Measurements from ENCODE around the gene SBNO2.

Gene SBNO2

DNA sequence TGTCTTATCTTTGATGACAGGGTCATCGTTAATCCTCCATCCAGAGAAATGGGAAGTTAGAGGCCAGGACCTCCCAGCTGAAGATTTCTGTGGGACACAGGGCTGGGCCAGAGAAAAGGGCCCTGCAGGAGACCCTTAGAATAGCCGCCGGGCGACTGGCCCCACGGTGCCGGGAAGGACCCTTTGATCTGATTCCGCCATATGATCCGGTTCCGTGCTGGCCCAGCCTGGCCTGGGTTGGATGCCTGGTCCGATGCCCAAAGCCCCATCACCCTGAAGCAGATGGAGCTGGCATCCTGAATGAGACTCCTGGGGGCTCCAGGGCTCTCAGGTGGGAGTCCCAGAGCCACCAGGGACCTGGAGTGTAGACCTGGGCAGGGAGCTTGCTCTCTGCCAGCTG, 25.5 kb upstream of the SBNO2 start:
- no peak overlapping the region for H3K4me3 ChIP-seq (ENCODE audit: low read length)
- H3K36me3 ChIP-seq (ENCODE audit: control insufficient read depth, low read depth, low read length), result no peaks in the 10 kb centered on the region
- H3K9me3 ChIP-seq (ENCODE audit: control insufficient read depth, low read depth, low read length), result no peaks in the 10 kb centered on the region

DNA sequence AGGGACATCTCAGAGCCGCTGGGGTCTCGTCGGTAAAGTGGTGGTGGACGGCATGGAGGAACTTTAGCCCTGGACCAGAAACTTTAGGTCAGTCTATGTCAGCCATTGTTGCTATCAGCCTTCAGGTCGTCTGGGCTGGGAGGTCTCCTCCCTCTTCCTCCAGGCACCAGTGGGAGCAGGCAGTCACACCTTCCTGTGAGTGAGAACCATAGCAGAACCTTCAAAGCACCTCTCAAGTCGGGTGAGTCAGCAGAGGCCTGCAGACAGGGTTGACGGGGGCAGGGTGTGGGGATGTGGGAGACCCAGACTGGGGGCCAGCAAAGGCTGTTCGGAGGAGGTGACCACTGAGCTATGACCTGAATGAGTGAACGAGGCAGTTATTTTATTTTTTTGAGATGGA, 15.4 kb upstream of the SBNO2 start:
- Histone ChIP-seq H3K36me3 (ENCODE audit: control insufficient read depth, low read depth, low read length) (no peaks in the 10 kb centered on the region), H3K27ac (ENCODE audit: low read length) (no peak overlapping the region), H3K4me1 (ENCODE audit: control insufficient read depth, low read depth, low read length) (no peaks in the 10 kb centered on the region), H3K27me3 (ENCODE audit: control insufficient read depth, insufficient read depth, low read length) (no peaks in the 10 kb centered on the region), H3K9me3 (ENCODE audit: control insufficient read depth, low read depth, low read length) (no peaks in the 10 kb centered on the region), H3K4me3 (ENCODE audit: low read length) (no peak overlapping the region), H3K9ac (ENCODE audit: low read length) (no peak overlapping the region)

More for the DNA sequence above, 25.5 kb upstream of the SBNO2 start:
- Histone ChIP-seq H3K27me3 (ENCODE audit: control insufficient read depth, insufficient read depth, low read length) (no peaks in the 10 kb centered on the region), H3K27ac (ENCODE audit: low read length) (no peak overlapping the region), H3K4me1 (ENCODE audit: control insufficient read depth, low read depth, low read length) (no peaks in the 10 kb centered on the region), H3K9ac (ENCODE audit: low read length) (no peak overlapping the region)

DNA sequence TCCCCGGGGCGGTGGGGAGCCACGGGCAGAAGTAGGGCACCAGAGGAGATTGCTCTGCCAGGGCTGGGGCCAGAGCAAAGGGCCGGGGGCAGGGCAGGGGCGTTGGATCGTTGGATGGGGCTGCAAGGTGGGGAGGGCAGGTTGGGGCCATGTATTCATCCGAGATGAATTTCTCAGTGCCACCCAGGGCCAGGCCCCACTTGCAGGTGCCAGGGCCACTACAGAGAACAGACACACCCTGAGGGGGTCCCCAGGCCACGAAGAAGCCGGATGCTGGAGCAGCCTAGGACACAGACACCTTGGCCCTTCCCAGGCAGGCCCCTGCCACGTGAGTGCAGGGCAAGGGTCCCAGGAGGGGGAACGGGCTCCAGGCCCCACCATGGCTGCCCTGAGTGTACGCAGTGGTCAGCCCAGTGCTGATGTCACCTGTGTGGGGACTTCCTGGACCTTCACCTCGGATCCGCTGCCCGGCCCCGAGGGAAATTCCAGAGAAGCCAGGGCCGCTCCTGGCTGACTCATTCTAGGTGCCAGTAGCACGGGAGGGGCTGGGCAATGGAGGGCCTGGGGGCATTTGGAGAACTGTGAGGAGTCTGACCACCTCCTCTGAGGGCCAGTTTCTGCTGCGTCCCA, 9.6 kb upstream of the SBNO2 start:
- Histone ChIP-seq H3K9me3 (ENCODE audit: control insufficient read depth, low read depth, low read length) (no peaks in the 10 kb centered on the region), H3K4me1 (ENCODE audit: control insufficient read depth, low read depth, low read length) (no peaks in the 10 kb centered on the region), H3K27ac (ENCODE audit: low read length) (no peak overlapping the region), H3K9ac (ENCODE audit: low read length) (no peak overlapping the region), H3K27me3 (ENCODE audit: control insufficient read depth, insufficient read depth, low read length) (no peaks in the 10 kb centered on the region), H3K4me3 (ENCODE audit: low read length) (no peak overlapping the region), H3K36me3 (ENCODE audit: control insufficient read depth, low read depth, low read length) (no peaks in the 10 kb centered on the region)

DNA sequence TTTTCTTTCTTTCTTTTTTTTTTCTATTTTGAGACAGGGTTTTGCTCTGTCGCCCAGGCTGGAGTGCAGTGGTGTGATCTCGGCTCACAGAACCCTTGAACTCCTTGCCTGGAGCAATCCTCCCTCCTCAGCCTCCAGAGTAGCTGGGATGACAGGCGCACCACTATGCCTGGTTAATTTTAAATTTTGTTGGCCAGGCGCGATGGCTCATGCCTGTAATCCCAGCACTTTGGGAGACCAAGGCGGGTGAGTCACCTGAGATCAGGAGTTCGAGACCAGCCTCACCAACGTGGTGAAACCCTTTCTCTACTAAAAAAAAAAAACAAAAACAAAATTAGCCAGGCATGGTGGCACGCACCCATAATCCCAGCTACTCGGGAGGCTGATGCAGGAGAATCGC, 8.7 kb upstream of the SBNO2 start:
- Histone ChIP-seq H3K9me3 (ENCODE audit: control insufficient read depth, low read depth, low read length) (no peaks in the 10 kb centered on the region), H3K9ac (ENCODE audit: low read length) (no peak overlapping the region), H3K4me1 (ENCODE audit: control insufficient read depth, low read depth, low read length) (no peaks in the 10 kb centered on the region), H3K27me3 (ENCODE audit: control insufficient read depth, insufficient read depth, low read length) (no peaks in the 10 kb centered on the region), H3K27ac (ENCODE audit: low read length) (no peak overlapping the region), H3K4me3 (ENCODE audit: low read length) (no peak overlapping the region), H3K36me3 (ENCODE audit: control insufficient read depth, low read depth, low read length) (no peaks in the 10 kb centered on the region)

DNA sequence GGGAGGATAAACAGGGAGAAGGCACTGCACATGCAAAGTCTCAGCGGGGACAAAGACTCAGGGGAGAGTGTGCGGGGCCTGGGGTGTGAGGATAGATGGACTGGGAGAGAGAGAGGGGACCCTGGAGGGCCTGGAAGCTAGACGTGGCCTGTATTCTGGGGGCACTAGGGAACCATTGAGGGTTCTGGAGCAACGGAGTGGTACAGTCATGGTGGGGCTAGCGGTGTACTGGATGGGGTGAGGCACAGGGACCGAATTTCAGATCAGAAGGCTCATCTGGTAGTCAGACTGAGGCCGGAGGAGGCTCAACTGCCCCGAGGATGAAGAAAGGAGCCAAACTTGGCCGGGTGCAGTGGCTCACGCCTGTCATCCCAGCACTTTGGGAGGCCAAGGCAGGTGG, 8.0 kb upstream of the SBNO2 start:
- Histone ChIP-seq H3K27ac (ENCODE audit: low read length) (no peak overlapping the region), H3K4me3 (ENCODE audit: low read length) (no peak overlapping the region), H3K9ac (ENCODE audit: low read length) (no peak overlapping the region)

DNA sequence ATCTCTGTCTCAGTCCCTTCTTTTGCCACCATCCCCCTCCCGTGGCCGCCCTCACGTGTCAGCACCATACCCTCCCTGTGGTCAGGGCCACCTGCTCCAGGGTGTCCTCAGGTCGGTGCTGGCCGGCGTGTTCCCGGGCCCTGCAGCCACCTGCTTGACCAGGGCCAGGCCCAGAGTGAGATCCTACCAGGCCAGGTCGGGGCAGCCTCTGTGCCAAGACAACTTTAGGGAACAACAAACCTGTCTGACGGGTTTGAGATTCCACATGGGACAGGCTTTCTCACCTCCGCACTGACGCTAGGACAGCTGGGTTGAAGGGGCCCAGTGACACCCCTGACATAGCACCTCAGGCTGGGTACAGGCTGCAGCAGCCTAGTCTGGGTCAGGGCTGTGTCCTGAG, 7.5 kb upstream of the SBNO2 start:
- no peak overlapping the region for H3K27ac ChIP-seq (ENCODE audit: low read length)
- no peak overlapping the region for H3K4me3 ChIP-seq (ENCODE audit: low read length)
- no peaks in the 10 kb centered on the region for H3K9me3 ChIP-seq (ENCODE audit: control insufficient read depth, low read depth, low read length)
- no peaks in the 10 kb centered on the region for H3K36me3 ChIP-seq (ENCODE audit: control insufficient read depth, low read depth, low read length)
- no peaks in the 10 kb centered on the region for H3K27me3 ChIP-seq (ENCODE audit: control insufficient read depth, insufficient read depth, low read length)
- no peaks in the 10 kb centered on the region for H3K4me1 ChIP-seq (ENCODE audit: control insufficient read depth, low read depth, low read length)
- H3K9ac ChIP-seq (ENCODE audit: low read length), result no peak overlapping the region

More for the DNA sequence above, 8.0 kb upstream of the SBNO2 start:
- Histone ChIP-seq H3K27me3 (ENCODE audit: control insufficient read depth, insufficient read depth, low read length) (no peaks in the 10 kb centered on the region), H3K9me3 (ENCODE audit: control insufficient read depth, low read depth, low read length) (no peaks in the 10 kb centered on the region), H3K4me1 (ENCODE audit: control insufficient read depth, low read depth, low read length) (no peaks in the 10 kb centered on the region), H3K36me3 (ENCODE audit: control insufficient read depth, low read depth, low read length) (no peaks in the 10 kb centered on the region)

DNA sequence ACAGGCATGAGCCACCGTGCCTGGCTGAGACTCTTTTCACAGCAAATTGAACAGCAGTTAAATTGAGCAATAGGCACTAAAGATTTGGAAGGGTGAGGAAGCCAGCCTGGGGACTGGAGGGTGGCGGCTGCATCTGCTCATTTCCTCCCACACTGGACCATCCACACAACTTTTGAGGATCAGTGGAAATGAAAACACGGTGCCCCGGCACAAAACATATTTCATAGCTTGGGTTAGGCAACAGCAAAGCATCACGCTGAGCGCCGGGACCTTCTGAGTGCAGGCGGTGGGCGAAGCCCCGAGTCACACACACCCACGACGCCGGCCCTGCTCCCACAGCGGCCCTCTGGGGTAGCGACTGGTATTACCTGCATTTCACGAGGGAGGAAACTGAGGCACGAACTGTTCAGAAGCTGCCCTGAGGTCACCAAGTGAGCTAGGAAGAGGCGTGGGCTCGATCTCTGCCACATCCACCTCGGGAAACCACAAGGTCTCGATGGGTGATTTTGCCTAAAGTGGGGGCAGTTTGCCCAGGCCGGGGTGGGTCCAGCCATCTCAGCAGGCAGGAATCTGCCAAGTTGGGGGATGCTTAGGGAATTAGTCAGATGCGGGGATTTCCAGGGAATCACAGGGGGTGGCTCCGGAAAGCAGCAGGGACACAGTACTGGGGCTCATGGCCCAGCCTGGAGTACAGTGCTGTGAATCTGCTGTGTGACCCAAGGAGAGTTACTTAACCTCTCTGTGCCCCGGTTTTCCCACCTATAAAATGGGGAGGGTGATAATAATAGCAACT, 3.5 kb upstream of the SBNO2 start:
- no peaks in the 10 kb centered on the region for H3K36me3 ChIP-seq (ENCODE audit: control insufficient read depth, low read depth, low read length)
- peak overlapping the region; percentile 12 for H3K9ac ChIP-seq (ENCODE audit: low read length)
- no peaks in the 10 kb centered on the region for H3K4me1 ChIP-seq (ENCODE audit: control insufficient read depth, low read depth, low read length)
- H3K9me3 ChIP-seq (ENCODE audit: control insufficient read depth, low read depth, low read length), result no peaks in the 10 kb centered on the region
- no peak overlapping the region for H3K27ac ChIP-seq (ENCODE audit: low read length)
- H3K4me3 ChIP-seq (ENCODE audit: low read length), result no peak overlapping the region
- H3K27me3 ChIP-seq (ENCODE audit: control insufficient read depth, insufficient read depth, low read length), result no peaks in the 10 kb centered on the region

DNA sequence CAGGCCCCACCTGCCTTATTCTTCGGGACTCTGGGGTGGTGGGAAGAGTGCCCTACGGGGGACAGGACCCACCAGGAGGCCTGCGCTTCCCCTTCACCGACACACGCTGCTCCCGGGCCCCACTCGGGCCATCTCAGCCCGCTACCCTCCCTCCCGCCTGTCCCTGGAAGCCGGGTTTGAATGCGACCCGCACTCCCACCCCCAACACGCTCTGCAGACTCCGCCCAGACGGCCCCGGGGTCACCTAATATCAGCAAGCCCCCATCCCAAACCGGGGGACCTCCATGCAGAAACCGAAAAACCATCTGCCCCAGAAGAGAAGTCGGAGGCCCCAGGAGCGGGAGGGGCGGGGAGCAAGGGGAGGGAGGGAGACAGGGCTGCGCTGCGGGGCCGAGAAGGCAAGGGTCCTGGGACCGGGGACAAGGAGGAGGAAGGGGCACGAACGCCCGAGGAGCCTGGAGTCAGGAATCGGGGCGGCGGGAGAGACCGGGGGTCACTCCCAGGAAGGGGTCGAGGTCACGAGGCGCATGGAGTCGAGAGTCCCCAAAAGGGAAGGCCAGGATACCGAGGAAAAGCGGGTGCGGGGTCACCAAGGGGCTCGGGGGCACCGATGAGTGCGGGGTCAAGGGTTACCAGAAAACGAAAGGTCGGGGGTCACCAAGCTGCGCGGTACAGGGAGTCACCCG, 766 bp downstream of the SBNO2 start:
- H3K4me1 ChIP-seq (ENCODE audit: control insufficient read depth, low read depth, low read length), result no peaks in the 10 kb centered on the region

DNA sequence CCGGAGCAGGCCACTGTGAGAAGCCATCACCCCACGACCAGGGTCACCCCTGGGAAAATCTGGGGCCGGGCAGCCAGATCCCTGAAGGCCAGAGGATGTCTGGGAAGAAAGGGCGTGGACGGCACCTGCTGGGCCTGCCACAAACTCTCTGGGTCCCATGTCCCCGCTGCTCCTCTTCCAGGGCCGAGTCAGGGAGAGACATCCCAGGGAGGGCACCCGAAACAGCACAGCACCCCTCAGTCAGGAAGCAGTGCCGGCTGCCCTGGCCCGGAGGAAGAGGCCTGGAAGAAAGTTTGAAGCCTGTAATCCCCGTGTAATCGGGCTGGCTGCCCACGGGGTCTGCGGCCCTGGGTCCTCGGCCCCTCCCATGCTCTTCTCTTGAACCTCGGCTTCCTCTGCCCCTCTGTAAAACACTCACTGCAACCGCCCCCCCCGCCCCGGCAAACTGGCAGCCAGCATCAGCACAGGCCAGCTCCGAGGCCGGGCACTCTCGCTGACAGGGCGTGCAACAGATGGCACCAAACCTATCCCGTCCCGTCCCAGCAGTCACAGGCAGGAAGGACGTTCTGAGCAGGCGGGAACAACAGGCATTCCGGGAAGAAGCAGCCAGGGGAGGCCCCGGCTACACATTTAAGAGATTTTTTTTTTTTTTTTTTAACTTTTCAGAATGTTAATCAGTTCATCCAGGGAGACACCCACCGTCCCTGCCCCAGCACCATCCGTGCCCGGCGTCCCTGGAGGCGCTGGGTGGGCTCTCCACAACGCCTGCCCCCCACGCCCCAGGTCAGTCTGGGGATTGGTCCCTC, 1.5 kb downstream of the SBNO2 start:
- no peaks in the 10 kb centered on the region for H3K36me3 ChIP-seq (ENCODE audit: control insufficient read depth, low read depth, low read length)
- H3K9ac ChIP-seq (ENCODE audit: low read length), result peak overlapping the region; percentile 55
- H3K4me3 ChIP-seq (ENCODE audit: low read length), result peak overlapping the region; percentile 88
- H3K27me3 ChIP-seq (ENCODE audit: control insufficient read depth, insufficient read depth, low read length), result no peaks in the 10 kb centered on the region
- no peaks in the 10 kb centered on the region for H3K9me3 ChIP-seq (ENCODE audit: control insufficient read depth, low read depth, low read length)
- H3K27ac ChIP-seq (ENCODE audit: low read length), result no peak overlapping the region
- no peaks in the 10 kb centered on the region for H3K4me1 ChIP-seq (ENCODE audit: control insufficient read depth, low read depth, low read length)

More for the DNA sequence above, 766 bp downstream of the SBNO2 start:
- Histone ChIP-seq H3K36me3 (ENCODE audit: control insufficient read depth, low read depth, low read length) (no peaks in the 10 kb centered on the region), H3K27me3 (ENCODE audit: control insufficient read depth, insufficient read depth, low read length) (no peaks in the 10 kb centered on the region), H3K4me3 (ENCODE audit: low read length) (peak overlapping the region; percentile 88), H3K27ac (ENCODE audit: low read length) (no peak overlapping the region), H3K9me3 (ENCODE audit: control insufficient read depth, low read depth, low read length) (no peaks in the 10 kb centered on the region), H3K9ac (ENCODE audit: low read length) (peak overlapping the region; percentile 55)

DNA sequence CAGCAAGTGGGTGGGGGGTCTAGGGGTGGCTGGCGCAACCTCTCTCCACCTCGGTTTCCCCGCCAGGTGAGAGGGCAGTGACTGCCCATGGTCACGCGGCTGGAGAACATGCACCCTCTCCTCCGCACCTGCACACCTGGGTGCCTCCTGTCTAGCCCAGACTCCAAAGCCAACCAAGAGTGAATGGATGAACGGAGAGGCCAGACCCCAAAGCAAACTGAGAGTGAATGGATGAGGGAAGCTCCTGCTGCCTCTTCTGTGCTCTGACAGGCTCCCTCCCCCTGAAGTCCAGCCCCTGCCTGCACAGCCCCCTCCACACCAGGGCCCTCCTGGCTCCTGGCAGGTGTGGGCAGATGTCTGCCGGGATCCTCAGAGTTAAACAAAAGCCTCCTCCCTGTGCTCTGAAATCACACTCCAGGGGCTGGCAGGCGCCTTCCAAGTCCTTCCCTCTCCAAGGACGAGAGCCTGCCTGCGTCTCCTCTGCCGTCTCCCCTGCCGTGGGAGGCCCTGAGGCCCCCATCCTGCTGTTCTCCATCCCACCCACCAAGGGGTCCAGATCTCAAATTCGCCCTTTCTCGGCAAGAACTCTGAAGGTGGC, 2.2 kb downstream of the SBNO2 start:
- no peak overlapping the region for H3K9ac ChIP-seq (ENCODE audit: low read length)
- no peaks in the 10 kb centered on the region for H3K4me1 ChIP-seq (ENCODE audit: control insufficient read depth, low read depth, low read length)
- H3K9me3 ChIP-seq (ENCODE audit: control insufficient read depth, low read depth, low read length), result no peaks in the 10 kb centered on the region
- H3K27ac ChIP-seq (ENCODE audit: low read length), result no peak overlapping the region
- H3K4me3 ChIP-seq (ENCODE audit: low read length), result peak overlapping the region; percentile 88
- H3K36me3 ChIP-seq (ENCODE audit: control insufficient read depth, low read depth, low read length), result no peaks in the 10 kb centered on the region
- H3K27me3 ChIP-seq (ENCODE audit: control insufficient read depth, insufficient read depth, low read length), result no peaks in the 10 kb centered on the region
